H1 (cell line): ENCODE results near the gene DCHS1.

Source experiments
- BACH1 ChIP-seq: IDR thresholded peaks from 2 replicates; pipeline ENCODE4 v1.6.1; 2012; ENCODE audit warnings: low read length, improper control_type of control experiment
- CTBP2 ChIP-seq: IDR thresholded peaks from 2 replicates; pipeline ENCODE4 v1.7.0; 2011; ENCODE audit warnings: borderline replicate concordance, mild to moderate bottlenecking, moderate library complexity, mixed read lengths, low read length; ENCODE audit not compliant: insufficient read depth, insufficient read length
- EP300 ChIP-seq, 2 experiments: IDR thresholded peaks; 1 replicate in 1 of 2; 2 replicates in 1 of 2; pipeline ENCODE4 v1.6.1; 2011 to 2012; ENCODE audit warnings: low read depth in 2 of 2, low read length in 2 of 2, mild to moderate bottlenecking in 2 of 2, borderline replicate concordance in 1 of 2, inconsistent platforms in 1 of 2, moderate library complexity in 1 of 2
- GABPA ChIP-seq: IDR thresholded peaks from 2 replicates; pipeline ENCODE4 v1.6.1; 2011; ENCODE audit warnings: mild to moderate bottlenecking, low read length, moderate library complexity, borderline replicate concordance; ENCODE audit not compliant: insufficient read depth
- POLR2A ChIP-seq, 2 experiments: IDR thresholded peaks; 1 replicate in 1 of 2; 2 replicates in 1 of 2; pipeline ENCODE4 v1.6.1; 2011; ENCODE audit warnings: low read depth in 2 of 2, low read length in 2 of 2, mild to moderate bottlenecking in 2 of 2; ENCODE audit errors: control extremely low read depth in 1 of 2
- RBBP5 ChIP-seq: IDR thresholded peaks from 2 replicates; pipeline ENCODE4 v1.7.1; 2012; ENCODE audit warnings: low read depth, mild to moderate bottlenecking, inconsistent platforms, low read length, moderate library complexity, borderline replicate concordance
- SIN3A ChIP-seq, 2 experiments: IDR thresholded peaks in 1 of 2; conservative IDR thresholded peaks in 1 of 2; 2 replicates each; pipeline ENCODE4 v1.6.1; 2011 to 2012; ENCODE audit warnings: low read length in 2 of 2, improper control_type of control experiment in 1 of 2, low read depth in 1 of 2, mild to moderate bottlenecking in 1 of 2
- SIX5 ChIP-seq: IDR thresholded peaks from 2 replicates; pipeline ENCODE4 v1.6.1; 2011; ENCODE audit warnings: mild to moderate bottlenecking, low read depth, low read length
- TCF12 ChIP-seq: IDR thresholded peaks from 2 replicates; pipeline ENCODE4 v1.6.1; 2011; ENCODE audit warnings: low read depth, mild to moderate bottlenecking, low read length
- ZNF274 ChIP-seq: IDR thresholded peaks from 2 replicates; pipeline ENCODE4 v1.7.0; 2012; ENCODE audit warnings: low read length, borderline replicate concordance; ENCODE audit errors: extremely low read depth
- TF ChIP-seq, protein P1 (sequence below), 3 experiments: IDR thresholded peaks; 1 replicate in 2 of 3; 2 replicates in 1 of 3; pipeline versions ENCODE4 v1.5.1 to v1.6.1; 2011; ENCODE audit warnings: low read length in 3 of 3, mild to moderate bottlenecking in 3 of 3, inconsistent platforms in 2 of 3, low read depth in 1 of 3, moderate library complexity in 1 of 3; ENCODE audit not compliant: insufficient read depth in 1 of 3; ENCODE audit errors: control extremely low read depth in 1 of 3
- TF ChIP-seq, protein P2 (sequence below): IDR thresholded peaks from 2 replicates; pipeline ENCODE4 v1.6.1; 2012; ENCODE audit warnings: low read length, inconsistent platforms

GRCh38 chr11:6608726-6609501 is 46.7 kb downstream of the DCHS1 start:
- TF ChIP-seq, protein P1, sequence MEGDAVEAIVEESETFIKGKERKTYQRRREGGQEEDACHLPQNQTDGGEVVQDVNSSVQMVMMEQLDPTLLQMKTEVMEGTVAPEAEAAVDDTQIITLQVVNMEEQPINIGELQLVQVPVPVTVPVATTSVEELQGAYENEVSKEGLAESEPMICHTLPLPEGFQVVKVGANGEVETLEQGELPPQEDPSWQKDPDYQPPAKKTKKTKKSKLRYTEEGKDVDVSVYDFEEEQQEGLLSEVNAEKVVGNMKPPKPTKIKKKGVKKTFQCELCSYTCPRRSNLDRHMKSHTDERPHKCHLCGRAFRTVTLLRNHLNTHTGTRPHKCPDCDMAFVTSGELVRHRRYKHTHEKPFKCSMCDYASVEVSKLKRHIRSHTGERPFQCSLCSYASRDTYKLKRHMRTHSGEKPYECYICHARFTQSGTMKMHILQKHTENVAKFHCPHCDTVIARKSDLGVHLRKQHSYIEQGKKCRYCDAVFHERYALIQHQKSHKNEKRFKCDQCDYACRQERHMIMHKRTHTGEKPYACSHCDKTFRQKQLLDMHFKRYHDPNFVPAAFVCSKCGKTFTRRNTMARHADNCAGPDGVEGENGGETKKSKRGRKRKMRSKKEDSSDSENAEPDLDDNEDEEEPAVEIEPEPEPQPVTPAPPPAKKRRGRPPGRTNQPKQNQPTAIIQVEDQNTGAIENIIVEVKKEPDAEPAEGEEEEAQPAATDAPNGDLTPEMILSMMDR (IDR thresholded peaks at IDR 0.05; ENCODE audit: control extremely low read depth in 1 of 3, insufficient read depth in 1 of 3, low read depth in 1 of 3, low read length in 3 of 3), result no peak
- TF ChIP-seq CTBP2 (no peak), POLR2A (IDR thresholded peaks at IDR 0.05; ENCODE audit: control extremely low read depth in 1 of 2, low read depth in 2 of 2, low read length in 2 of 2) (peak in 1 of 2 experiments; percentile 10; a peak in 2 of 3 replicates), TCF12 (no peak), BACH1 (no peak), RBBP5 (no peak), GABPA (no peak), ZNF274 (no peak), EP300 (IDR thresholded peaks at IDR 0.05; ENCODE audit: borderline replicate concordance in 1 of 2, low read depth in 2 of 2, low read length in 2 of 2) (no peak), SIX5 (no peak), SIN3A (conservative IDR thresholded peaks at IDR 0.05 in 1 of 2, IDR thresholded peaks at IDR 0.05 in 1 of 2; ENCODE audit: low read depth in 1 of 2, low read length in 2 of 2) (no peak)
- TF ChIP-seq, protein P2, sequence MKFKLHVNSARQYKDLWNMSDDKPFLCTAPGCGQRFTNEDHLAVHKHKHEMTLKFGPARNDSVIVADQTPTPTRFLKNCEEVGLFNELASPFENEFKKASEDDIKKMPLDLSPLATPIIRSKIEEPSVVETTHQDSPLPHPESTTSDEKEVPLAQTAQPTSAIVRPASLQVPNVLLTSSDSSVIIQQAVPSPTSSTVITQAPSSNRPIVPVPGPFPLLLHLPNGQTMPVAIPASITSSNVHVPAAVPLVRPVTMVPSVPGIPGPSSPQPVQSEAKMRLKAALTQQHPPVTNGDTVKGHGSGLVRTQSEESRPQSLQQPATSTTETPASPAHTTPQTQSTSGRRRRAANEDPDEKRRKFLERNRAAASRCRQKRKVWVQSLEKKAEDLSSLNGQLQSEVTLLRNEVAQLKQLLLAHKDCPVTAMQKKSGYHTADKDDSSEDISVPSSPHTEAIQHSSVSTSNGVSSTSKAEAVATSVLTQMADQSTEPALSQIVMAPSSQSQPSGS, result no peak
